B cell (primary cell): ENCODE results near the gene USP34. TPM values are rescaled to one million over a fixed set of nuclear protein-coding genes. Genes with fewer than 3 reads are reported as not detected.

Experiments
- ATAC-seq: fragments of 200-7000 bp; cut with Tn5 transposase; one replicate; pipeline ENCODE4 v1.10.0; 2021; ENCODE audit warnings: low read depth, mild to moderate bottlenecking, moderate number of reproducible peaks, moderate library complexity
- CTCF ChIA-PET: fragments of 350-600 bp; sonication (Branson Sonifier 250); formaldehyde crosslinking; loops from one replicate; lab custom pipeline; 2021; ENCODE audit warnings: antibody characterized with exemption, inconsistent platforms; lab: Charles Lee
- POLR2A ChIA-PET: fragments of 350-600 bp; sonication (Branson Sonifier 250); formaldehyde crosslinking; loops from one replicate; lab custom pipeline; 2021; ENCODE audit warnings: antibody characterized with exemption; lab: Charles Lee
- DNase-seq: peaks from one replicate; pipeline ENCODE4 v3.0.0; 2013
- H2AFZ ChIP-seq: 2 replicates; pipeline ENCODE4 v1.6.1; 2012; ENCODE audit warnings: mild to moderate bottlenecking, low read depth, low read length; ENCODE audit not compliant: insufficient read depth, poor library complexity, severe bottlenecking
- H3K27ac ChIP-seq, 2 donors: 1 replicate in 1 of 2; 2 replicates in 1 of 2; pipeline ENCODE4 v1.5.1; 2012 to 2013; ENCODE audit warnings: low read length in 2 of 2, mild to moderate bottlenecking in 2 of 2, moderate library complexity in 1 of 2
- H3K27me3 ChIP-seq, 4 experiments: fragments of 200-600 bp in 1 of 4; sonication (generic) in 1 of 4; replicated peaks in 1 of 4; 1 replicate in 2 of 4; 2 replicates in 2 of 4; pipeline versions ENCODE4 v1.6.1 to v1.7.0; 2013 to 2016; ENCODE audit warnings: low read length in 3 of 4, mild to moderate bottlenecking in 2 of 4, mixed read lengths in 1 of 4, moderate library complexity in 1 of 4; ENCODE audit not compliant: insufficient read depth in 4 of 4, control insufficient read depth in 3 of 4; ENCODE audit errors: control extremely low read depth in 1 of 4
- H3K36me3 ChIP-seq, 2 experiments: replicated peaks in 1 of 2; 1 replicate in 1 of 2; 2 replicates in 1 of 2; pipeline versions ENCODE4 v1.6.1 to v1.7.1; 2013; ENCODE audit warnings: low read length in 1 of 2; ENCODE audit not compliant: insufficient read depth in 2 of 2, control insufficient read depth in 1 of 2; ENCODE audit errors: control extremely low read depth in 1 of 2, extremely low read depth in 1 of 2
- H3K4me1 ChIP-seq, 2 donors: fragments of 200-600 bp in 1 of 2; sonication (generic) in 1 of 2; 1 replicate in 1 of 2; 2 replicates in 1 of 2; pipeline versions ENCODE4 v1.5.1 to v1.6.1; 2013 to 2017; ENCODE audit warnings: low read length in 2 of 2; ENCODE audit not compliant: control insufficient read depth in 2 of 2, insufficient read depth in 2 of 2
- H3K4me2 ChIP-seq: replicated peaks from 2 replicates; pipeline ENCODE3; 2012; ENCODE audit warnings: mild to moderate bottlenecking, low read depth, low read length; ENCODE audit not compliant: poor library complexity, severe bottlenecking
- H3K4me3 ChIP-seq, 5 experiments: fragments of 200-600 bp in 1 of 5; sonication (generic) in 1 of 5; 1 replicate in 3 of 5; 2 replicates in 2 of 5; pipeline versions ENCODE4 v1.5.1 to v1.7.0; 2011 to 2016; ENCODE audit warnings: low read length in 4 of 5, mild to moderate bottlenecking in 4 of 5, low read depth in 2 of 5, control low read depth in 1 of 5, moderate library complexity in 1 of 5; ENCODE audit not compliant: insufficient read depth in 1 of 5; ENCODE audit errors: control extremely low read depth in 1 of 5, extremely low read depth in 1 of 5
- H3K79me2 ChIP-seq: fragments of 200-600 bp; sonication (generic); one replicate; pipeline ENCODE4 v1.6.0; 2016; ENCODE audit warnings: low read length; ENCODE audit not compliant: control insufficient read depth, insufficient read depth
- H3K9ac ChIP-seq: fragments of 200-600 bp; sonication (generic); 2 replicates; pipeline ENCODE4 v1.6.1; 2017; ENCODE audit warnings: mild to moderate bottlenecking, low read length, moderate library complexity
- H3K9me3 ChIP-seq, 3 donors: one replicate each; pipeline versions ENCODE4 v1.6.1 to v1.7.1; 2013; ENCODE audit warnings: low read length in 2 of 3; ENCODE audit not compliant: control insufficient read depth in 2 of 3, insufficient read depth in 1 of 3; ENCODE audit errors: control extremely low read depth in 1 of 3
- H4K20me1 ChIP-seq: 2 replicates; pipeline ENCODE4 v1.6.0; 2012; ENCODE audit warnings: mild to moderate bottlenecking, low read length; ENCODE audit not compliant: insufficient read depth, control insufficient read depth, poor library complexity, severe bottlenecking
- H3K27ac Mint-ChIP-seq: one replicate; pipeline ENCODE4 v1.8.0; 2021; ENCODE audit warnings: mixed read lengths
- H3K27me3 Mint-ChIP-seq: one replicate; pipeline ENCODE4 v1.8.0; 2021; ENCODE audit warnings: mixed read lengths
- H3K4me1 Mint-ChIP-seq: one replicate; pipeline ENCODE4 v1.8.0; 2021; ENCODE audit warnings: mixed read lengths
- H3K4me3 Mint-ChIP-seq: one replicate; pipeline ENCODE4 v1.8.0; 2021; ENCODE audit warnings: mixed read lengths
- H3K9me3 Mint-ChIP-seq: one replicate; pipeline ENCODE4 v1.8.0; 2022; ENCODE audit warnings: mixed read lengths; ENCODE audit not compliant: insufficient read depth
- CTCF ChIP-seq: fragments of 200-600 bp; IDR thresholded peaks from one replicate; pipeline ENCODE4 v1.8.0; 2022; ENCODE audit warnings: antibody characterized with exemption, mild to moderate bottlenecking
- EZH2 ChIP-seq: IDR thresholded peaks from 2 replicates; pipeline ENCODE4 v1.6.1; 2012; ENCODE audit warnings: borderline replicate concordance, low read depth, mild to moderate bottlenecking, moderate library complexity, low read length; ENCODE audit not compliant: insufficient read depth, poor library complexity, severe bottlenecking
- WGBS: methylation state at CpG from one replicate; pipeline ENCODE4 v1.1.5; 2013; ENCODE audit warnings: missing lambda C conversion rate; ENCODE audit not compliant: insufficient coverage; 5-methylcytosine and 5-hydroxymethylcytosine counted together
- intact Hi-C: fragments of 100-400 bp; cut with micrococcal nuclease; formaldehyde crosslinking; loops from one replicate; pipeline ENCODE4 v1.10.0; 2022
- polyA plus RNA-seq: library from polyadenylated mRNA; depleted of rRNA; stranded (reverse); fragments of >200 nt; gene quantifications from 2 replicates; pipeline ENCODE4 v1.2.3, GENCODE V29; 2012
- total RNA-seq, 2 donors: library from RNA; stranded (reverse); fragments of 120-200 nt in 1 of 2; gene quantifications; 1 replicate in 1 of 2; 2 replicates in 1 of 2; pipeline versions ENCODE4 v1.2.3 to v1.2.4, GENCODE V29; 2013 to 2022

The USP34 gene
- total and polyA plus RNA-seq, 2 donors (not counting 1 experiment from before 2014, with no cell fraction given), result 70.3 to 311 TPM

- Histone ChIP-seq H3K4me2 (no peak overlapping the region), H3K27ac (no peak overlapping the region), H2AFZ (no peak overlapping the region), H3K9ac (no peak overlapping the region), H4K20me1 (peaks cover 71% of the 10 kb centered on the region), H3K79me2 (peaks cover 100% of the 10 kb centered on the region), H3K27me3 (no peaks in the 10 kb centered on the region), H3K9me3 (peaks cover 0 to 6% (median 0%) of the 10 kb centered on the region in 3 donors), H3K4me1 (peaks cover 39 to 40% of the 10 kb centered on the region in 2 donors), H3K36me3 (peaks cover 0 to 2% of the 10 kb centered on the region in 2 experiments), H3K4me3 (no peak overlapping the region)
- no peak for DNase-seq
- H3K27ac Mint-ChIP-seq, result no peak overlapping the region
- ChIA-PET CTCF (interaction anchor here (1.8 to 2.0 kb wide), 2 partner anchors 19 to 35 kb away, joined by 4 to 8 read pairs; no protein-coding TSS in a partner anchor), POLR2A (interaction anchor here (0.7 kb wide), 1 partner anchor 75 kb away, joined by 4 read pairs; no protein-coding TSS in a partner anchor)
- intact Hi-C loops, result no loop called here
- no peak overlapping the region for H3K4me3 Mint-ChIP-seq
- no peak for ATAC-seq
- no peaks in the 10 kb centered on the region for H3K9me3 Mint-ChIP-seq
- TF ChIP-seq EZH2 (no peak), CTCF (no peak)
- peaks cover 70% of the 10 kb centered on the region for H3K4me1 Mint-ChIP-seq
- no CpG with 5 or more reads among the region's 2 CpGs for WGBS
- H3K27me3 Mint-ChIP-seq, result no peaks in the 10 kb centered on the region
Measured at GRCh38 chr2:61461404-61461803, 9.5 kb downstream of the USP34 start.

- peak overlapping the region; percentile 41 for H3K27ac Mint-ChIP-seq
- Histone ChIP-seq H3K4me3 (no peak overlapping the region), H3K27ac (no peak overlapping the region), H3K4me2 (no peak overlapping the region), H3K79me2 (peaks cover 100% of the 10 kb centered on the region), H3K27me3 (no peaks in the 10 kb centered on the region), H3K9me3 (peaks cover 0 to 6% (median 0%) of the 10 kb centered on the region in 3 donors), H3K36me3 (peaks cover 0 to 4% of the 10 kb centered on the region in 2 experiments), H3K9ac (no peak overlapping the region), H2AFZ (no peak overlapping the region), H4K20me1 (peaks cover 79% of the 10 kb centered on the region), H3K4me1 (peaks cover 36 to 39% of the 10 kb centered on the region in 2 donors)
- TF ChIP-seq CTCF, result no peak
- no peak for TF ChIP-seq EZH2
- intact Hi-C loops, result no loop called here
- H3K27me3 Mint-ChIP-seq, result no peaks in the 10 kb centered on the region
- 94% methylated on average over 3 of the region's 4 CpGs for WGBS
- H3K4me1 Mint-ChIP-seq, result peaks cover 76% of the 10 kb centered on the region
- no peaks in the 10 kb centered on the region for H3K9me3 Mint-ChIP-seq
- POLR2A ChIA-PET, result no interaction called here
- CTCF ChIA-PET, result interaction anchor here (1.0 to 1.8 kb wide), 3 partner anchors 9 to 460 kb away, joined by 4 to 8 read pairs (median 4); no protein-coding TSS in a partner anchor
- DNase-seq, result no peak
- no peak for ATAC-seq
- no peak overlapping the region for H3K4me3 Mint-ChIP-seq
Measured at GRCh38 chr2:61460163-61460562, 10.7 kb downstream of the USP34 start.
